Stimulated activated CD4-positive, alpha-beta T cell treated with anti-CD3 and anti-CD28 coated beads, Interleukin-4, amount 100 ng/mL, for 24 hours (primary cell): ENCODE results near the gene PRR5.
A peak's percentile ranks its signal among the peaks of the same experiment; 100 is the strongest.

Experiments
- DNase-seq: peaks from one replicate; pipeline ENCODE4 v3.0.0-alpha.2; 2020

Gene PRR5

GRCh38 chr22:44719586-44720368 is 17.8 kb downstream of the PRR5 start:
- DNase-seq, result no peak

GRCh38 chr22:44721213-44721612 is 19.2 kb downstream of the PRR5 start:
- DNase-seq, result no peak

DNA sequence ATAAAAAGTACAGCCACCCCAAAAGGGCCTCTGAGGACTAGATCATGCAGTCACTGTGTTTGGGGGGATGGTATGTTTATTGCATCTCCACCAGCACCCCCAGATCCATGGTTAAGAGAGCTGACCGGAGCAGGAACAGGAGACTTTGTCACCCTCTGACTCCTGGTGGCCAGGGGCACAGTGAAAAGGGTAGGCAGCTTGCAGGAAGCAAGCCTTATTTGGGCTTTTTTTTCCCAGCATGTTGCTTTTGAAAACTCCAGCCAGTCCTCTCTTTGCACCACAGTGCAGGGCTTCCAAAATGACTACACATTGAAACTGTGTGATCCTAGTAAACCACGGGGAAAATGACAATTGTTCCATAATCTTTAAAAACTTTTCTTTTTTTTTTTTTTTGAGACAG is 20.6 kb downstream of the PRR5 start:
- no peak for DNase-seq

DNA sequence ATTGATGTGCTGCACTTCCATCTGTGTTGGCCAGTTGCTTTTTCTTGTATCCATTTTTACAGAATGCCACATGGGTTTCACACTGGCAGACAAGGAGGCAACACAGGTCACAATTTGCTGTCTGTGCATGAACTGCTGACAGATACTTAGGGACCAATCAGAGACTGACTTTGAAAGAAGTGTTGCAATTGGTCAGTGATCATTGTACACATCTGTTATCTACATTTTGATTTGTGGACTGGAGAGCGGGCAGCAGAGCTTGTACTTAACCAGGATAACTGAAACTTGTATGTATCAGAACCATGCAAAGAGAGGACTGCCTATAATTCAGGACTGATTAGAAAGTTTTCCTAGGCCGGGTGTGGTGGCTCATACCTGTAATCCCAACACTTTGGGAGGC is 21.8 kb downstream of the PRR5 start:
- DNase-seq, result no peak

GRCh38 chr22:44724416-44724815 is 22.4 kb downstream of the PRR5 start:
- DNase-seq, result no peak

DNA sequence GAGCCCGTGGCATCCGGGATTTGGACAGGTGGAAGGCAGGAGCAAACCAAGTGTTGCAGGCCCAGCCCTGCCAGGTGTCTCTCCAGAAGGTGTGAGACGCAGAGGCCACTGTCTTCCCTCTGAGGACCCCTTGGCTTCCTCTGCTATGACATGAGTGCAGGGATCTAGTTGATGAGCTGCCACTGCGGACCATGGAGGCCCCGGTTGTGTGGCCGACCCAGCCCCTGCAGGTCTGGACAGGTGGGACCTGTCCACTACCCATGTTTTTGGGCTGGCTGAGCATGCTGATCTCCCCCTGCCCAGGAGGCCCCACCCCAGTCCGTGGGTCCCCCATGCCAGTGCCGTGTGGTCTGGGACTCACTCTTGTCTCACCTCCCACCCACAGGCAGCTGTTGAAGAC is 22.9 kb downstream of the PRR5 start:
- DNase-seq, result no peak

DNA sequence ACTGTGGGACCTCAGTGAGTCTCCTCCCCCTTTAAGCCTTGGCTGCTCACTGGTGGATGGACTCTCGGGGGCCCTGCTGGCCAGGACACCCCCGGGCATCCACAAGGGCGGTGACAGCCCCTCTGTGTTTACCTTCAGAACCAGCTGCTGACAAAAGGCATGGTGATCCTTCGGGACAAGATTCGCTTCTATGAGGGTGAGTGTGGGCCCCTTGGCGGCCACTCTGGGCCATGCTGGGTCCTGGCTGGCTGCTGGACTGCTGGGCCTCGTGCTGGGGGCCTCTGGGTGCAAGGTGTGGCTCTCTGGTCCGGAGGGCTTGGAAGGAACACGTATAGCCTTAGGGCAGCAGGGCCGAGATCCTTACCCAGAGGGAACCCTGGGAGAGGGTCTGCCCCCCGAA is 24.4 kb downstream of the PRR5 start:
- DNase-seq, result no peak

DNA sequence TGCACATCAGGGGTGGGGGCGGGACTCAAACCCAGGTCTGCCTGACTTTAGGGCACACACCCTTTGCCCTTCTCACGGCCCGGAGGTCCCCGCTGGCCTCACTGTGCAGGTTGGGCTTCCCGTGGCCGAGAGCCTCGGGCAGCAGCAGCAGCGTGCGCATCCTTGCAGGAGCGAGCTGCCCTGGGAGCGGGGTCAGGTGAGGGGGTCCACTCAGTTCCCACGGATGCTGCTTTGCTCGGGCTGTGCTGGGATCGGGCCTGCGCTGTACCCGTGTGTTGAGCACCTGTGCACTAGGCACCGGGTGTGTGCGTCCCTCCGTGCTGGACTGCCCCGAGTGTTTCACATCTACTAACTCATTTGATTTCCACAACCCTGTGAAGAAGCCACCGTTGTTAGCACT is 25.1 kb downstream of the PRR5 start:
- no peak for DNase-seq

GRCh38 chr22:44727709-44728108 is 25.7 kb downstream of the PRR5 start:
- DNase-seq, result no peak

GRCh38 chr22:44728761-44729324 is 26.8 kb downstream of the PRR5 start:
- no peak for DNase-seq

DNA sequence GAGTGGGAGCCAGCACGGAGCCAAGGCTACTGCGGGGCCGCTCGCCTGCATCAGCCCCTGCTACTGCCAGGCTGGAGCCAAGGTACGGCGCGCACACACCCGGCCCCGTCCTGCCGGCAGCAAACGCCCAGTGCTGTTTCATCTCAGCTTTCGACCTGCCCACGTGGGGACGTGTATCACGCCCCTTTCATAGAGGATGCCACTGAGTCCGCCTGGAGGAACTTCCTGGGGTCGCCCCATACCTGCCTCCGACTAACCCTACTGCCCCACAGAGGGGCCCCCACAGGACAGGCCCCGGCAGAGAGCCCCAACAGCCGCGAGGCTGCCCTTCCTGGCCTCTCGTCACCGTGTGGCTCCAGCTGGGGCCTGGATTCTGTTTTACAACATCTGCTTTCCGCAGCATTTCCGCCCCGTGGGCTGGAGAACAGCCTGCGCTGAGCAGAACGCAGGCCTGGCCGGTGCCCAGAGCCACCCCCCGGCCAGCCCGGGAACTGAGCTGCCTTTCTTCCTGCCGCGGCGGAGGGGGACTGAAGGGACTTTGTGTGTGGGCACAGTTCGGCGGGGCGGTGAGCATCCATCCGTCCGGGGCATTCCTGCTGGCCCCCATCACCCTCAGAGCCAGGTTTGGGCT is 27.5 kb downstream of the PRR5 start:
- DNase-seq, result no peak

GRCh38 chr22:44730022-44730393 is 28.0 kb downstream of the PRR5 start:
- DNase-seq, result no peak

DNA sequence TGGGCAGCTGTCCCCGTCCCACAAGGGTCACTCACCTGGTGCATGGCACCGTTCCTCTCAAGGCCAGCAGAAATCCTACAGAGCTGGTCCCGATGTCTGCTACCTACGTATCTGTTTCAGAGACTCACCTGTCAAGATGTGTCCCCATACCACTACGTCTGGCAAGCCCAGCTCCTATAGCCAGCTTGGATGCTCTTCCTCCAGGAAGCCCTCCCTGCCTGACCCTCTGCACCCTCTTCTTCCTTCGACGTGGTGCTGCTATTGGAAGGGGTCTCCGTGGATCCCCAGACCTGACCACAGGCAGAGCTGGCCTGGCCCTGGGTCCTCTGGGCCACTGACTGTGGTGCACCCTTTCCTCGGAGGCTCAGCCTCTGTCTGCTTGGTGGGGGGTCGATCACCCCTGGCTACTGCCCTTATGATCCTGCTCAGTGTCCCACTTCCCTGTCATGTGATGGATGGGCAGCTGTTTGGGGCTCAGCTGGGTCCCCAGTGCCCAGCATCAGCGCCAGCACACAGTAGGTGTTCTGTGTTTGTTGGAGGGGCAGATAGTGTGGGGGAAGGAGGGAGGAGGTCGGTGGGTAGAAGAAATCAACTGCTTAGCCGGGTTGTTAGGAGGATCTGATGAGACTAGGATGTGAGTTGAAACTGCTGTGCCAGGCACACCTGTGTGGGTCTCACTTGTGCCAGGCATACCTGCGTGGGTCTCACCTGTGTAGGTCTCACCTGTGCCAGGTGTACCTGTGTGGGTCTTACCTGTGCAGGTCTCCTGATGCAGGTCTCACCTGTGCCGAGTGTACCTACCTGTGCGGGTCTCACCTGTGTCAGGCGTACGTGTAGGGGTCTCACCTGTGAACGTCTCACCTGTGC is 28.7 kb downstream of the PRR5 start:
- no peak for DNase-seq

DNA sequence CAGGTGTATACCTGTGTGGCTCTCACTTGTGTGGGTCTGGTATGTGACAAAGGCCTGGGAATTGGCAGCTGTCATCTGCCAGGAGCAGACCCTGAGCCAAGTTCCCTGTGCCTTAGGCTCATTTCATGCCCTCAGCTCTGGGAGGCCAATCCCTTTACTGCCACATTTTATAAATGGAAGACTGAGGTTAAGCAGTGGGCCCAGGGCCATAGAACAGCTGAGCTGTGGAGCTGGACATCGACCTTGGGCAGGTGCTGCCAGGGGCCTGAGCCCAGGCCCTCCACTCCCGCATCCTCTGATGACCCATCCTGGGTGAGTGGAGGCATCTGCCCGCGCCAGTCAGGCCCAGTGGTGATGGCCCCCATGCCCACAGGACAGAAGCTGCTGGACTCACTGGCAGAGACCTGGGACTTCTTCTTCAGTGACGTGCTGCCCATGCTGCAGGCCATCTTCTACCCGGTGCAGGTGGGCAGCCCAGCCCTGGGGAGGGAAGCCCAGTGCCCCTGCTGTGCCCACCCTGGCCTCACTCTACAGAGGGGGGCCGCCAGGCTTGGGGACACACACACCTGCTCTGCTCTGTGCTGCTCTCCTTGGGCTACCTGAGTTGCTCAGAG is 29.5 kb downstream of the PRR5 start:
- DNase-seq, result no peak

DNA sequence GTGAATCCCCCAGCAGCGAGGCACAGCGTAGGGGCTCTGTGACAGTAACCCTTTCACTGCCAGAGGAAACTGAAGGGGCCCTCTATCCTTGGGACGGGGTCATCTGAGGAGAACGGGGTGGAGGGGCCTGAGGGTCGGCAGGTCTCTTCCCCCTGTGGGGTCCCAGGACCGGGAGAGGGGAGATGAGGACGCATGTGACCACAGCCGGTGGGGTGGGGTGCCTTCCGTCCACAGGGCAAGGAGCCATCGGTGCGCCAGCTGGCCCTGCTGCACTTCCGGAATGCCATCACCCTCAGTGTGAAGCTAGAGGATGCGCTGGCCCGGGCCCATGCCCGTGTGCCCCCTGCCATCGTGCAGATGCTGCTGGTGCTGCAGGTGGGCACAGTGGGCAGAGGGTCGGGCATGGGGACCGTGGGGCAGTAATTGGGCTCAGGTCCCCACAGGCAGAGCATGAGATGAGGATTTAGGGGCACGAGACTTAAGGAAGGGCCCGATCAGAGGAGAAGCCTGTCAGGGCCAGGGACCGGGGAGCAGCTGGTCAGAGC is 30.1 kb downstream of the PRR5 start:
- no peak for DNase-seq

- DNase-seq, result no peak
Measured at GRCh38 chr22:44732661-44733060, 30.7 kb downstream of the PRR5 start.

GRCh38 chr22:44733426-44734106 is 31.6 kb downstream of the PRR5 start:
- DNase-seq, result no peak

DNA sequence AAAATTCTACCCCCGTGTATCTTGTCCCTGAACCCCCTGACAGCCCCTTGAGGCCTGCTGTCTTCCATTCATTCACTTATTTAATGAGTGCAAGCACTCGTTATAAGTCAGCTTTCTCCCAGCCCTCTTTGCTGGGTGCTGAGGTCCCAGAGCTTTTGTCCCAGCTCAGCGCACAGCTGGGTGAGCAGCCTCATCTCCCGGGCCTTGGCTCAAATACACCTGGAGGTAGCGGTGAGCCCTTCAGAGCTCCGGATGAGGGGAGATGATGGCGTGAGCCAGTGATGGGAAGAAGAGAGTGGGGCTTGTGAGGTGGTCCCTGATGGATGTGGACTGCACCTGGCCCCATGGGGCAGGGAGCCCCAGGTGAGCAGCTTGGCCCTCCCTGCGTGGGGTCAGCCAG is 32.3 kb downstream of the PRR5 start:
- no peak for DNase-seq

- no peak for DNase-seq
Measured at GRCh38 chr22:44734801-44735517, 33.0 kb downstream of the PRR5 start.

DNA sequence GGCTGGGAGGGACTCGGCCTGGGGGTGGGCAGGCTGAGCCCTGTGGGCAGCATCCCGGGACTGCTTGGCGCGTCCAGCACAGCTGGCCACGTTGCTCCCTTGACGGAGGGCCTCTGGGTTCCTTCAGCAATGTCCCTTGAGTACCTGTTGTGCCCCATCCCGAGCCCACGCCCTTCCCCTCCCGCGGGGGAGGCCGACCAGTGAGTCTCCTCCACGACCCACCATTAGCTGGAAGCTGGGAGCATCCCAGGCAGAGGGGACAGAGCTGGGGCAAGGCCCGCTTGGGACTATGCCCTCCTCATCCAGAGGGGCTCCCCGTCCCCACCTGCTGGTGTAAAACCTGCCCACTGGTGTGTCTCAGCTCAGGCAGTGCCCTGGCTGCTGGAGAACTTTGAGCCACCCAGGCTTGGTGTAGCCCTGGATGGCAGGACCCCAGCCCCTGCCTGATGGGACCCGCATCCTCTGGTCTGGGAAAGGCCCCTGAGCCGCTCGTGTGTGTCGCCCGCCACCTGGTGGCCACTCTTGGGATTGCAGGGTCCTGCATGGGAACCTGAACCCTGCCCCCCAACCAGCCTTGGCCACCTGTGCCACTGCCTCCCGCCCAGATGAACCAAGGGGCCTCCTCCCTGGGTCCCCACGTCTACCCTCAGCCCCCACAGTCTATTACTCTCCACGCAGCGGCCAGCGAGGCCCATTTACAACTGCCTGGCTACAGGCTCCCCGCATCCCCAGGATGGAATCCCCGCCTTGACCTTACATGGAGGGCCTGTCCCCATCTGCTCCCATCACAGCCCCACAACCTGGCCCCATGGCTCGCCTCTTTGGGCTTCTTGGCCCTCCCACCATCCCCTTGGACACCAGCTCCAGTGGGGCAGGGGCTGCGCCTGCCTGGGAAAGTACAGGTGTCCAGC is 33.8 kb downstream of the PRR5 start:
- DNase-seq, result peak; percentile 85
